Pancreas (tissue), 10 donors: ENCODE measurements around the gene IQSEC2. TPM values are rescaled to one million over a fixed set of nuclear protein-coding genes. Genes with fewer than 3 reads are reported as not detected.

ENCODE experiments used
- ATAC-seq, 4 donors: fragments of 200-7000 bp; cut with Tn5 transposase; one replicate each; pipeline versions ENCODE4 v1.8.0 to v1.9.1; 2020; ENCODE audit warnings: mild to moderate bottlenecking in 4 of 4, moderate library complexity in 4 of 4
- DNase-seq, 6 donors: peaks; one replicate each; pipeline ENCODE4 v3.0.0-alpha.2; 2020
- FAIRE-seq: peaks from 2 replicates; lab custom pipeline; 2012; peaks lifted over from hg19 to GRCh38; lab: Jason Lieb, UNC
- H3K27ac ChIP-seq, 4 donors: fragments of 200-600 bp; sonication (generic); 1 replicate in 3 of 4; 2 replicates in 1 of 4; pipeline versions ENCODE4 v1.5.0 to v1.8.0; 2020
- H3K27me3 ChIP-seq, 4 donors: fragments of 200-600 bp; one replicate each; pipeline ENCODE4 v1.8.0; 2021
- H3K36me3 ChIP-seq, 3 donors: fragments of 200-600 bp; sonication (generic) in 1 of 3; one replicate each; pipeline versions ENCODE4 v1.5.0 to v1.8.0; 2020 to 2021
- H3K4me1 ChIP-seq, 3 donors: fragments of 200-600 bp; one replicate each; pipeline ENCODE4 v1.8.0; 2021
- H3K4me3 ChIP-seq, 4 donors: fragments of 200-600 bp; sonication (generic) in 2 of 4; one replicate each; pipeline versions ENCODE4 v1.5.0 to v1.8.0; 2020 to 2021
- H3K9me3 ChIP-seq, 4 donors: fragments of 200-600 bp; one replicate each; pipeline ENCODE4 v1.8.0; 2021
- CTCF ChIP-seq, 4 donors: fragments of 200-600 bp; sonication (generic) in 3 of 4; IDR thresholded peaks; one replicate each; pipeline versions ENCODE4 v1.5.0 to v1.8.0; 2021; ENCODE audit warnings: antibody characterized with exemption in 4 of 4
- whole genome bisulfite sequencing, 2 donors: extraction: QIAGEN DNeasy Blood & Tissue Kit; methylation state at CpG; one replicate each; pipeline ENCODE4 v1.1.7; 2013; 5-methylcytosine and 5-hydroxymethylcytosine counted together
- intact Hi-C, 3 donors: fragments of 100-400 bp; cut with DNase I; formaldehyde crosslinking; loops; one replicate each; pipeline versions ENCODE4 v1.11.1 to v1.14.2; 2022
- polyA plus RNA-seq, 2 donors: library from polyadenylated mRNA; stranded (reverse); fragments of 200-250 nt; gene quantifications; one replicate each; pipeline ENCODE4 v1.2.3, GENCODE V29; 2013
- total RNA-seq, 6 donors: library from RNA; stranded (reverse); fragmentation: NEBNext Ultra II Directional in 4 of 6; extraction: Animal tissue kit (Norgen Biotek cat#: 25700) in 4 of 6; gene quantifications; one replicate each; pipeline versions ENCODE4 v1.2.1 to v1.2.4, GENCODE V29; 2021 to 2023
- donor health status: healthy with polysubstance abuse.
- donor health status: DM: no; HTN: no; CAD: no; lungs with moderate emphysema.
- donor health status: DM: no; HTN: no; CAD: no.
- donor health status: control.
- donor health status: control.
- donor health status: Bipolar disorder and iron deficiency.
- donor health status: DM: yes; HTN: yes; CAD: no.
- donor health status: DM: no; HTN: no; CAD: no.
- donor health status: DM: no; HTN: no; CAD: no.
- donor health status: DM: yes; HTN: yes; CAD: no.

Gene IQSEC2
- total and polyA plus RNA-seq, 8 donors, result 7.5 to 13.2 (median 9.7) TPM

GRCh38 chrX:53237056-53237455, 44.3 kb downstream of the IQSEC2 start:
- no peak for TF ChIP-seq CTCF (IDR thresholded peaks at IDR 0.05)
- H3K36me3 ChIP-seq, result peaks cover 0 to 6% (median 0%) of the 10 kb centered on the region in 3 donors
- no peak overlapping the region for H3K4me3 ChIP-seq
- DNase-seq (no peak), ATAC-seq (no peak), FAIRE-seq (no peak)
- no peak overlapping the region for H3K27ac ChIP-seq
- no peaks in the 10 kb centered on the region for H3K9me3 ChIP-seq
- no peaks in the 10 kb centered on the region for H3K27me3 ChIP-seq
- WGBS, 2 donors, result 64 to 88% methylated on average over 10 of the region's 10 CpGs
- intact Hi-C loops, result no loop called here
- no peaks in the 10 kb centered on the region for H3K4me1 ChIP-seq

- ATAC-seq (no peak), DNase-seq (no peak), FAIRE-seq (no peak)
- Histone ChIP-seq H3K36me3 (peaks cover 0 to 6% (median 0%) of the 10 kb centered on the region in 3 donors), H3K27me3 (no peaks in the 10 kb centered on the region), H3K9me3 (no peaks in the 10 kb centered on the region), H3K27ac (no peak overlapping the region), H3K4me1 (no peaks in the 10 kb centered on the region), H3K4me3 (no peak overlapping the region)
- no peak for TF ChIP-seq CTCF (IDR thresholded peaks at IDR 0.05)
- intact Hi-C loops, result no loop called here
- WGBS, 2 donors, result 87 to 92% methylated on average over 20 of the region's 20 CpGs
Measured at GRCh38 chrX:53236025-53236679, 45.2 kb downstream of the IQSEC2 start.

- FAIRE-seq, result no peak
- Histone ChIP-seq H3K27ac (no peak overlapping the region), H3K27me3 (no peaks in the 10 kb centered on the region), H3K9me3 (no peaks in the 10 kb centered on the region), H3K36me3 (peaks cover 0 to 6% (median 0%) of the 10 kb centered on the region in 3 donors), H3K4me3 (no peak overlapping the region), H3K4me1 (no peaks in the 10 kb centered on the region)
- no peak for TF ChIP-seq CTCF (IDR thresholded peaks at IDR 0.05)
- no peak for ATAC-seq
- DNase-seq, result no peak
- WGBS, 2 donors, result 82 to 83% methylated on average over 11 to 12 of the region's 12 CpGs
- intact Hi-C loops, result no loop called here
Measured at GRCh38 chrX:53235566-53235965, 45.8 kb downstream of the IQSEC2 start.

- no peak for TF ChIP-seq CTCF (IDR thresholded peaks at IDR 0.05)
- Histone ChIP-seq H3K4me1 (no peaks in the 10 kb centered on the region), H3K9me3 (no peaks in the 10 kb centered on the region), H3K36me3 (peaks cover 0 to 6% (median 0%) of the 10 kb centered on the region in 3 donors), H3K27ac (no peak overlapping the region), H3K27me3 (no peaks in the 10 kb centered on the region), H3K4me3 (no peak overlapping the region)
- intact Hi-C loops, result no loop called here
- FAIRE-seq (no peak), DNase-seq (no peak), ATAC-seq (no peak)
- 81 to 96% methylated on average over 9 of the region's 9 CpGs for WGBS, 2 donors
Measured at GRCh38 chrX:53234484-53234883, 46.9 kb downstream of the IQSEC2 start.

GRCh38 chrX:53233536-53233935, 47.8 kb downstream of the IQSEC2 start:
- WGBS, 2 donors, result 80 to 85% methylated on average over 9 of the region's 9 CpGs
- TF ChIP-seq CTCF (IDR thresholded peaks at IDR 0.05), result no peak
- no peaks in the 10 kb centered on the region for H3K9me3 ChIP-seq
- peaks cover 0 to 6% (median 0%) of the 10 kb centered on the region in 3 donors for H3K36me3 ChIP-seq
- H3K27ac ChIP-seq, result no peak overlapping the region
- H3K4me1 ChIP-seq, result no peaks in the 10 kb centered on the region
- no peaks in the 10 kb centered on the region for H3K27me3 ChIP-seq
- H3K4me3 ChIP-seq, result no peak overlapping the region
- intact Hi-C loops, result no loop called here
- ATAC-seq, result no peak
- no peak for FAIRE-seq
- no peak for DNase-seq
